GM21737 (cell line): Measurements from ENCODE around the gene NEK3.
"Not testable (repeated sequence)": the region's sequence is repeated elsewhere in the genome, so short reads cannot be mapped to it uniquely, and the experiment has no call there.

Source experiments
- ATAC-seq: cut with Tn5 transposase; IDR thresholded peaks from one replicate; pipeline ENCODE4 v1.9.1; 2021; ENCODE audit warnings: mild to moderate bottlenecking, moderate library complexity; ENCODE audit not compliant: unreplicated experiment

Gene NEK3

DNA sequence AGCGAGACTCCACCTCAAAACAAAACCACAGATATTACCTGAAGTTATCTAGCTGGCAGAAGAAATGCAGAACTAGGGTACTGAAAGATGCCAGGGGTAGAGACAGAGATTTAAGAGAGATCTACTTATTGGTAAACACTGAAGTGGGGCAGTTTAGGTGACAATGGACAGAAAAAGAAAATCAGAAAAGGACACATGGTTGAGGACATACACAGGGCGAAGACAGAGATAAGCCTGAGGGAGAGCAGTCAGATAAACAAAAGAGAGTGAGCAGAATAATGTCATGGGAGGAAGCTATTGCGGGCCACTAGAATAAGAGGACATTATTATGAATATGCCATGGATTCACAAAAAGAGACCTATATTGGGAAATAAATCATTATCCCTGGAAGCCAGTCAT lies 33.9 kb downstream of the NEK3 start:
- ATAC-seq = no peak

DNA sequence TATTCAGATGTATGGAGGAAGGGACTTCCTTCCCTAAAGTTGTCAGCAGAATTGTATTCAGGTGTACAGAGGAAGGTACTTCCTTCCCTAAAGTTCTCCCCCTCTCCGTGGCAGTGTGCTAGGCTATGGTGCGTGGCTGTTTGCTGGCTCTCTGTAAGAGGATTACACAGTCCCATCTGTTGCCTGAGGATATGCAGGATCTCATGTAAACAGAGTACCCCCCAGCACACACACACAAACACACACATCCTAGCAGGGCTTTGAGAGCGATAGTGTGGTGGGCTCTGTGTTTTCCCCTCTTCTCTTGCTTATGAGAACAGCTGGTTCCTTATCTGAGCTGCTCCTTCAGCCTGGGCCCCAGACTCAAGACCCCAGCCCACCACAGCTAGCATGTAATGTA lies 40.8 kb downstream of the NEK3 start:
- no peak for ATAC-seq

DNA sequence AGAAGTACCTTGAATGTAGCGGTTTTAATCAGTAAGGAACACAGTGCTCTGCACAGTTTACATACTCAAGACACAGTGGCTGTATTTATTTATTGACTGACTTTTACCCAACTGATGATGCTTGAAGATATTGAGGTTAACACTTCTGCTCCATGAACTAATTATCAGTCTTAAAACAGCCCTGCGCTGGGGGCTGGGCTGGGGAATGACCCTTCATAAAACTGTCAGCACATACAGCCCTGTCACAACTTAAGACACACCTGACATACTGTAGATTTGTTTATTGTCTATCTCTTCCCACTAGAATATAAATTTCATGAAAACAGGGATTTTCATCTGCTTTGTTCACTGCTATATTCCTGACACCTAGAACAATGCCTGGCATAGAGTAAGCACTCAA lies 41.3 kb downstream of the NEK3 start:
- no peak for ATAC-seq

DNA sequence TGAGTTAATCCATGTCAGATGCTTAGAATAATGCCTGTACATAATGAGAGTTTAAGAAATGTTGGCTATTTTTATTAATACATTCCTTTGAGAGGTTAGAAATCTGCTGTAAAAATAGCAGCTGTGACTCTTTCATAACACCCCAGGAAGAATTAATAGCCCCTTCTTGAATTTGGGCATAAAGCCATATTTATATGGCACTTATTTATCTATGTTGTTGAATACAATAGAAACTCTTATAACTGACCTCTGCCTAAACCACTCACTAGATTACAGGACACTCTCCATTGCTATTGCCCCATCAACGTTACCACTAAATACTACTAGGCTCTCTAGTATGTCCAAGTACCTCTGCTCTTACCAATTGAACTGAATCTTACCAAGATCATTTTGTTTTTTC lies 46.8 kb downstream of the NEK3 start:
- no peak for ATAC-seq

DNA sequence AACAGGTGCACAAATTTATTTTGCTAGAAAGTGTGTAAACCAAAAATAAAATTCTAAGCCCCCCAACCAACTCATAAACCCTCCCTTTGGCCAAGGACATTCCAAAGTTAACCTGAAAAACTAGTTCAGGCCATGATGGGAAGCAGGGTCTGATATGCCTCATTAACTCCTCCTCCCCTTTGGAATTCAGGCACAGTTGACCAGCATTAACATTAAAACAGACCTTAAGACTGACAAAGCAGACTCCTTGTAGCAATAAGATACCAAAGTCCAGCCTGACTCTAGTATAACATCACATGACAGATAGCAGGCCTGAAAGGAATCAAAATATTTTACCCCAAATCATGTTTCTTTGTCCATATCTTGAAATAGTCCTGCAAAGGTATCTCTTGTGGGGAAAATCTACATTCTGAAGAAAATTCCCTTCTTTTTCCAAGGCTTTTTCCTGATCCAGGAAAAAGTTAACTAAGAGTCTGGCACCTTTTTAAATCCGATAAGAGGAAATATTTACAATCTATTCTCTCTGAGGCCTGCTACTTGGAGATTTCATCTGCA lies 50.2 kb downstream of the NEK3 start:
- no peak for ATAC-seq

DNA sequence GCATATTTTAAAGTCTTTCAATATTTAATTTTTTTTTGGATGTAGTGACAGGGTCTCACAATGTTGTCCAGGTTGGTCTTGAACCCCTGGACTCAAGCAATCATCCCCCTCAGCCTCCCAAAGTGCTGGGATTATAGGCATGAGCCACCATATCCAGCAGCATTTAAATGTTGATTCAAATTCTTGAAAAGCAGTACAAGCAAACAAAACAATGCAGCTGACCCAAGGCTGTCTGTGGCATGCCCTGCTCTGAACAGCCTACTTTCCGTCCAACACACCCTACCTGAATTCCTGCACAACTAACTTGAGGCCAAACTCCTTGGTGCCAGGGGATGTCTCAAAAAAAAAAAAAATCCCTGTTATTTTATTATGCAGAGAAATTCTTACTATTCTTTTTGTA lies 53.6 kb downstream of the NEK3 start:
- ATAC-seq = no peak

DNA sequence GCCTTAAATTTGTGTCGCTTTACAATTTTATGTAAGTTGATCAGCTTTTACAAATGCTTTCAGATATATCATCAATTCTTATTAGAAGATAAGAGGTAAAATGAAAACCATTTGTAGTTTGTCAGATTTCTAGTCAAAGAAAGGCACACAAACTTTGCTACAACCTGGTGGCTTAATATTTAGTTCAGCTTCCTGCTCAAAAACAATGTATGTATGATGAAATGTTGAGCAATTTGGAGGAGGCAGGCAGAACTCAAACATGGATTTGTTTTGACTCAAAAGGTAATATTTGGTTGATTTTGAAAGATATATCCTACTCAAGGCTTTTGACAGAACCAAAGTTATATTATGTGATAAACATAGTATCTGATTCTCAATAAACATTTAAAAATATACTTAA lies 54.8 kb downstream of the NEK3 start:
- ATAC-seq = no peak

DNA sequence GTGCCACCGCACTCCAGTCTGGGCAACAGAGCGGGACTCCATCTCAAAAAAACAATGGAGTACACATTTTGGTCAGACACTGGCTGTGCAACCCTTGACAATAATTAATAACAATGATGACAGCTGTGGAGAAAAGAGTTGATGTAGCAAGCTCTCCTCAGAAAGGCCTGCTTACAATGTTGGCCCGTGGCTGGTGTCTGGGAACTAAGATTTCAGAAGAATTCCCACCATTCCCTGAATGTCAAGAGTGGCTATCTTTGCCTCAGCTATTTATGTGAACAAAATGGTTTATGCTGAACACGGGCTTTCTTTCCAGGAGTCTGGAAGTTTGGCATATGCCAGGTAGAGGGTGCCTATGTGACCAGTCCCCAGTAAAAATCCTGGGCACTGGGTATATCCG lies 56.0 kb downstream of the NEK3 start:
- ATAC-seq = no peak

DNA sequence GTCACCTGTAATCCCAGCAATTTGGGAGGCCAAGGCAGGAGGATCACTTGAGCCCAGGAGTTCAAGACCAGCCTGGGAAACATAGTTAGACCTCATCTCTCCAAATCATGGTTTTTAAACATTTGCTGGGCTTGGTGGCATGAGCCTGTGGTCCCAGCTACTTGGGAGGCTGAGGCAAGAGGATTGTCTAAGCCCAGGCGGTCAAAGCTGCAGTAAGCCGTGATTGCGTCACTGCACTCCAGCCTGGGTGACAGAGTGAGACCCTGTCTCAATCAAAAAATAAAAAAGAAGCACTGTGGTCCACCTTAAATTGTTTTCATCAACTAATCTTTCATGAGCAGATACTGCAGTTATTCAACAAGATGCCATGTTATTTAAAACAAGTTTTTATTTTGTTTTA lies 57.0 kb downstream of the NEK3 start:
- ATAC-seq = not testable (repeated sequence)

DNA sequence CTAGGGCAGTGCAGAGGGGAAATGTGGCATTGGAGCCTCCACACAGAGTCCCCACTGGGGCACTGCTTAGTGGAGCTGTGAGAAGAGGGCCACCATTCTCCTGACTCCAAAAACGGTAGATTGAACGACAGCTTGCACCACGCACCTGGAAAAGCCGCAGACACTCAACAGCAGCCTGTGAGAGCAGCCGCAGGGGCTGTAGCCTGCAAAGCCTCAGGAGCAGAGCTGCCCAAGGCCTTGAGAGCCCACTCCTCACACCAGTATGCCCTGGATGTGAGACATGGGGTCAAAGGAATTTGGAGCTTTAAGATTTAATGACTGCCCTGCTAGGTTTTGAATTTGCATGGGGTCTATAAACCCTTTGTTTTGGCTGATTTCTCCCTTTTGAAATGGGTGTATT lies 62.2 kb downstream of the NEK3 start:
- ATAC-seq = no peak

DNA sequence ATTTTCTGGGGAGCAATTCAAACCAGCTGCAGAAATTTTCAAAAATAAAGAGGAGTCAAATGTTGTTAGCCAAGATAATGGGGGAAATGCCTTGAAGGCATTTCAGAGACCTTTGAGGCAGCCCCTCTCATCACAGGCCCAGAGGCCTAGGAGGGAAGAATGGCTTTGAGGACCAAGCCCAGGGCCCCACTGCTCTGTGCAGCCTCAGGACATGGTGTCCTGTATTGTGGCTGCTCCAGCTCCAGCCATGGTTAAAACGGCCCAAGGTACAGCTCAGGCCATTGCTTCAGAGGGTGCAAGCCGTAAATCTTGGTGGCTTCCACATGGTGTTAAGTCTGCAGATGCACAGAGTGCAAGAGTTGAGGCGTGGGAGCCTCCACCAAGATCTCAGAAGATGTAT lies 62.6 kb downstream of the NEK3 start:
- no peak for ATAC-seq

DNA sequence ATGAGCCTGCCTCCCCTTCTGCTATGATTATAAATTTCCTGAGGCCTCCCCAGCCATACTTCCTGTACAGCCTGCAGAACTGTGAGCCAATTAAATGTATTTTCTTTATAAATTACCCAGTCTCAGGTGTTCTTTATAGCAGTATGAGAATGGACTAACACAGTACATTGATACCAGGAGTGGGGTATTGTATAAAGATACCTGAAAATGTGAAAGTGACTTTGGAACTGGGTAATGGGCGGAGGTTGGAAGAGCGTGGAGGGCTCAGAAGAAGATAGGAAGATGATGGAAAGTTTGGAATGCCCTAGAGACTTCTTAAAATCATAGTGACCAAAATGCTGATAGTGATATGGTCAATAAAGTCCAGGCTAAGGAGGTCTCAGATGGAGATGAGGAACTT lies 63.3 kb downstream of the NEK3 start:
- ATAC-seq = no peak

DNA sequence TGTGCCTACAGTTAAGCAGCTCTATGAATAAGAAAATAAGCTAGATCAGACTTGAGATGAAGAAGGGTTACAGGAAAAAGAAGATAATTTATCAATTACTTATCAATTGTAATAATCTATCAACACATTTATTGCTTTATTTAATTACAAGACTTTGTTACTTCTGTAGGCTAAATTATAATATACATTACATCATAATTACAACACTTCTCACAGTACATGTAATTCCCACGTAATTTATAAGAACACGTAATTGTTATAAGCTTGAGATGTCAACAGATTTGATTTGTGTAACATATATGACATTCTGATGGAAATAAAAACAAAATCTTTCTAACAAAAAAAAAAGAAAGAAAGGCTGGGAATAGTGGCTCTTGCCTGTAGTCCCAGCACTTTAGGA lies 67.3 kb downstream of the NEK3 start:
- ATAC-seq = no peak

DNA sequence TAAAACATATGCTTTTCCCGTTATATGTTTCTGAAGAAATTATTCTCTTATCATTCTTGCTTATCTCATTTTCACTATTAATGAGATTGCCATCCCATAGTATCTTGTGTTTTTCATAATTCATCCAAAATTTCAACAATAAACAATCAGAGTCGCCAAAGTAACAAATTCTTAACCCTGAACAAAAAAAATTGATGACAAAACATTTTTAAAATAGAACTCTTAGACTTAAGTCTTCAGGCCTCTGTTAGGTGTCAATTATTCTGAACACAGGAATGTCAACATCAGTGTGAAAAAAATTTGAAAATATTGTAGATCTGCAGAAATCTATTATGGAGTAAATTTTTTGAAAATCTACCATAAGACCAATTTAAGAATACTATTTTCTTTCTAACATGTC lies 67.9 kb downstream of the NEK3 start:
- no peak for ATAC-seq

DNA sequence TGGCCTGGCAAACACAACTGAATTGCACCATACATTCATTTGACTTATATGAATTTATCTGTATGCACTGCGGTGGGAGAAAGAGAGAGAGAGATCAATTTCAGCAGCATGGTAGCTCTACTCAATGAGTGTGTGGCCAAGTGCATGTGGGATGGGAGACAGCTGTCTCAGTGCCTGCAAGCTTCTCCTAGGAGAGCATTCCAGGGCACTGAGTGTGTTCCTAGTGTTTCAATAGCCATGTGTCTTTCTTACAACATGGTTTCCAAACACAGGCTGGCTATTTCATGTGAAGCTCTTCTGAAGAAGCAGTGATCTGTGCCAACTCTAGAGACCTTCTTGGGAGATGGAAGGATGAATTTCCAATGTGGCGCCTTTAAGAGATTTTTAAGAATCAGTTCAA lies 74.0 kb downstream of the NEK3 start:
- ATAC-seq = no peak

DNA sequence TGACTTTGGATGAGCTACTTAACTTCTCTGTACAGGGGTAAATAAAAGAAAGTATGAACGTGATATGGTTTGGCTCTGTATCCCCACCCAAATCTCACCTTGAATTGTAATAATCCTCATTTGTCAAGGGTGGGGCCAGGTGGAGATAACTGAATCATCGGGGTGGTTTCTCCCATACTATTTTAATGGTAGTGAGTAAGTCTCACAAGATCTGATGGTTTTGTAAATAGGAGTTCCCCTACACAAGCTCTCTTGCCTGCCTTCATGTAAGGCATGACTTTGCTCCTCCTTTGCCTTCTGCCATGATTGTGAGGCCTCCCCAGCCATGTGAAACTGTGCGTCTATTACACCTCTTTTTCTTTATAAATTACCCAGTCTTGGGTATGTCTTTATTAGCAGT lies 74.4 kb downstream of the NEK3 start:
- not testable (repeated sequence) for ATAC-seq
